Breast epithelium (tissue), 4 donors: Measurements from ENCODE around the gene IGSF21. TPM values are rescaled to one million over a fixed set of nuclear protein-coding genes. Genes with fewer than 3 reads are reported as not detected.

Experiments
- DNase-seq, 2 donors: peaks; one replicate each; pipeline ENCODE4 v3.0.0-alpha.2; 2019; ENCODE audit warnings: low spot score in 2 of 2
- H3K27ac ChIP-seq, 2 donors: fragments of 200-600 bp; sonication (generic) in 1 of 2; one replicate each; pipeline ENCODE4 v1.5.1; 2016 to 2019; ENCODE audit warnings: mild to moderate bottlenecking in 1 of 2
- H3K27me3 ChIP-seq, 2 donors: fragments of 200-600 bp; sonication (generic) in 1 of 2; one replicate each; pipeline versions ENCODE4 v1.5.1 to v1.6.0; 2017 to 2019; ENCODE audit warnings: control low read depth in 1 of 2, mild to moderate bottlenecking in 1 of 2
- H3K36me3 ChIP-seq: fragments of 200-600 bp; one replicate; pipeline ENCODE4 v1.5.1; 2019
- H3K4me1 ChIP-seq, 2 donors: fragments of 200-600 bp; sonication (generic); one replicate each; pipeline ENCODE4 v1.5.1; 2016 to 2019; ENCODE audit warnings: control low read depth in 1 of 2
- H3K4me3 ChIP-seq, 3 donors: fragments of 200-600 bp; sonication (generic); 1 replicate in 2 of 3; 2 replicates in 1 of 3; pipeline ENCODE4 v1.5.1; 2016 to 2019; ENCODE audit warnings: mild to moderate bottlenecking in 3 of 3, moderate library complexity in 2 of 3
- H3K9me3 ChIP-seq, 2 donors: fragments of 200-600 bp; sonication (generic) in 1 of 2; one replicate each; pipeline ENCODE4 v1.5.1; 2016 to 2019; ENCODE audit warnings: control low read depth in 1 of 2
- CTCF ChIP-seq, 3 donors: fragments of 450-650 bp; IDR thresholded peaks; one replicate each; pipeline ENCODE4 v1.5.1; 2016 to 2017; ENCODE audit warnings: antibody characterized with exemption in 3 of 3, mild to moderate bottlenecking in 3 of 3, moderate library complexity in 3 of 3
- POLR2A ChIP-seq: fragments of 450-650 bp; IDR thresholded peaks from one replicate; pipeline ENCODE4 v1.6.1; 2016; ENCODE audit warnings: antibody characterized with exemption, mild to moderate bottlenecking, moderate library complexity
- POLR2AphosphoS5 ChIP-seq, 3 donors: sonication (generic); formaldehyde crosslinking; IDR thresholded peaks; one replicate each; pipeline ENCODE4 v1.6.1; 2017; ENCODE audit warnings: antibody characterized with exemption in 3 of 3
- intact Hi-C: fragments of 100-400 bp; cut with DNase I; formaldehyde crosslinking; loops from one replicate; pipeline ENCODE4 v1.15.1; 2023; ENCODE audit warnings: low total_unique reads
- total RNA-seq, 3 donors: library from RNA; depleted of rRNA; stranded (reverse); fragments of >200 nt; gene quantifications; one replicate each; pipeline ENCODE4 v1.1.0, GENCODE V29; 2016

Gene IGSF21
- total RNA-seq, 3 donors from 2014 or later = 4.8 to 9.5 (median 4.8) TPM

GRCh38 chr1:18352636-18353265 lies 245.2 kb downstream of the IGSF21 start:
- TF ChIP-seq POLR2AphosphoS5 (IDR thresholded peaks at IDR 0.05) (no peak), POLR2A (no peak), CTCF (IDR thresholded peaks at IDR 0.05) (no peak)
- Histone ChIP-seq H3K9me3 (no peaks in the 10 kb centered on the region), H3K27me3 (peaks cover 0 to 20% of the 10 kb centered on the region in 2 donors), H3K4me1 (no peaks in the 10 kb centered on the region), H3K36me3 (no peaks in the 10 kb centered on the region), H3K4me3 (no peak overlapping the region), H3K27ac (no peak overlapping the region)
- DNase-seq = no peak
- intact Hi-C loops = no loop called here

GRCh38 chr1:18353528-18353927 lies 245.9 kb downstream of the IGSF21 start:
- no peaks in the 10 kb centered on the region for H3K36me3 ChIP-seq
- DNase-seq = no peak
- H3K27me3 ChIP-seq = peaks cover 0 to 21% of the 10 kb centered on the region in 2 donors
- no peaks in the 10 kb centered on the region for H3K9me3 ChIP-seq
- no peak overlapping the region for H3K27ac ChIP-seq
- no peaks in the 10 kb centered on the region for H3K4me1 ChIP-seq
- TF ChIP-seq POLR2AphosphoS5 (IDR thresholded peaks at IDR 0.05) = no peak
- TF ChIP-seq POLR2A = no peak
- H3K4me3 ChIP-seq = no peak overlapping the region
- intact Hi-C loops = no loop called here

GRCh38 chr1:18353992-18354391 lies 246.4 kb downstream of the IGSF21 start:
- intact Hi-C loops = no loop called here
- Histone ChIP-seq H3K36me3 (no peaks in the 10 kb centered on the region), H3K27me3 (peaks cover 0 to 25% of the 10 kb centered on the region in 2 donors), H3K4me3 (no peak overlapping the region), H3K27ac (no peak overlapping the region), H3K9me3 (no peaks in the 10 kb centered on the region), H3K4me1 (no peaks in the 10 kb centered on the region)
- no peak for DNase-seq
- TF ChIP-seq POLR2A (no peak), CTCF (IDR thresholded peaks at IDR 0.05) (no peak), POLR2AphosphoS5 (IDR thresholded peaks at IDR 0.05) (no peak)

GRCh38 chr1:18354612-18355011 lies 247.0 kb downstream of the IGSF21 start:
- no peak overlapping the region for H3K27ac ChIP-seq
- TF ChIP-seq POLR2AphosphoS5 (IDR thresholded peaks at IDR 0.05) (no peak), POLR2A (no peak), CTCF (IDR thresholded peaks at IDR 0.05) (no peak)
- no peak overlapping the region for H3K4me3 ChIP-seq
- peaks cover 0 to 29% of the 10 kb centered on the region in 2 donors for H3K27me3 ChIP-seq
- no peaks in the 10 kb centered on the region for H3K4me1 ChIP-seq
- intact Hi-C loops = no loop called here
- no peaks in the 10 kb centered on the region for H3K36me3 ChIP-seq
- H3K9me3 ChIP-seq = no peaks in the 10 kb centered on the region
- DNase-seq = no peak

GRCh38 chr1:18357622-18358230 lies 250.1 kb downstream of the IGSF21 start:
- no peak for TF ChIP-seq POLR2A
- no peak for TF ChIP-seq POLR2AphosphoS5 (IDR thresholded peaks at IDR 0.05)
- TF ChIP-seq CTCF (IDR thresholded peaks at IDR 0.05) = no peak
- Histone ChIP-seq H3K36me3 (no peaks in the 10 kb centered on the region), H3K4me3 (no peak overlapping the region), H3K27ac (no peak overlapping the region), H3K4me1 (no peaks in the 10 kb centered on the region), H3K9me3 (no peaks in the 10 kb centered on the region), H3K27me3 (peaks cover 0 to 44% of the 10 kb centered on the region in 2 donors)
- intact Hi-C loops = no loop called here
- no peak for DNase-seq
